WERI-Rb-1 (cell line): Measurements from ENCODE around the gene ATP5PD.

Experiments used
- DNase-seq: peaks from one replicate; pipeline ENCODE4 v3.0.0-alpha.2; 2020
- H3K27ac ChIP-seq: fragments of 250-450 bp; sonication (Bioruptor Pico); 2 replicates; pipeline ENCODE4 v1.5.1; 2020; ENCODE audit warnings: mild to moderate bottlenecking, moderate library complexity
- H3K27me3 ChIP-seq: fragments of 250-450 bp; sonication (Bioruptor Pico); 2 replicates; pipeline ENCODE4 v1.5.1; 2021; ENCODE audit warnings: mild to moderate bottlenecking, low read depth, moderate library complexity; ENCODE audit not compliant: insufficient read depth, severe bottlenecking
- H3K36me3 ChIP-seq: fragments of 250-450 bp; sonication (Bioruptor Pico); 2 replicates; pipeline ENCODE4 v1.5.1; 2020; ENCODE audit warnings: mild to moderate bottlenecking, moderate library complexity
- H3K4me3 ChIP-seq: 2 replicates; pipeline ENCODE4 v1.5.1; 2011; ENCODE audit warnings: low read depth, mild to moderate bottlenecking, control low read depth, low read length
- H3K9me3 ChIP-seq: fragments of 250-450 bp; sonication (Bioruptor Pico); 2 replicates; pipeline ENCODE4 v1.5.1; 2021; ENCODE audit warnings: mild to moderate bottlenecking, moderate library complexity; ENCODE audit not compliant: severe bottlenecking
- CTCF ChIP-seq: IDR thresholded peaks from 2 replicates; pipeline ENCODE4 v1.5.1; 2011; ENCODE audit warnings: low read depth, mild to moderate bottlenecking, control low read depth, inconsistent platforms, low read length

ATP5PD gene

DNA sequence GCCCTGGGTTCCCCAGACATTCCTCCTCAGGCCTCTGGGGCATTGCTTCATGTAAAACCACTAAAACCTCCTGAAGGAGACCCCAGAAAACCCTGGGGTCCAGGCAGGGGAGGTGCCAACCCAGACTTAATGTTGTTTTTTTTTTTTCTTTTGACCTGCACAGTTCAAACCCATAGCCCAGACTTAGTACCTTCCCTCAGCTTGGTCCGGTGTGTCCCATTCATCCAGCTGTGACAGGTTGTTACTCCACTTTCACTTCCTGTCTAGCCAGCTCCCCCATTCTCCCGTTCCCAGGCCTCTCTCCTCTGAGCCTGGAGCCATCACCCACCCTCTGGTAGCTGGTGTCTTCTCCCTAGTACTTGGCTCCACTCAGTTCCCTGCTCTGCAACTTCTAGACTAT, 54.5 kb downstream of the ATP5PD start:
- TF ChIP-seq CTCF, result no peak
- Histone ChIP-seq H3K9me3 (no peaks in the 10 kb centered on the region), H3K27me3 (no peaks in the 10 kb centered on the region), H3K27ac (no peak overlapping the region), H3K36me3 (peaks cover 3% of the 10 kb centered on the region), H3K4me3 (no peak overlapping the region)
- no peak for DNase-seq

DNA sequence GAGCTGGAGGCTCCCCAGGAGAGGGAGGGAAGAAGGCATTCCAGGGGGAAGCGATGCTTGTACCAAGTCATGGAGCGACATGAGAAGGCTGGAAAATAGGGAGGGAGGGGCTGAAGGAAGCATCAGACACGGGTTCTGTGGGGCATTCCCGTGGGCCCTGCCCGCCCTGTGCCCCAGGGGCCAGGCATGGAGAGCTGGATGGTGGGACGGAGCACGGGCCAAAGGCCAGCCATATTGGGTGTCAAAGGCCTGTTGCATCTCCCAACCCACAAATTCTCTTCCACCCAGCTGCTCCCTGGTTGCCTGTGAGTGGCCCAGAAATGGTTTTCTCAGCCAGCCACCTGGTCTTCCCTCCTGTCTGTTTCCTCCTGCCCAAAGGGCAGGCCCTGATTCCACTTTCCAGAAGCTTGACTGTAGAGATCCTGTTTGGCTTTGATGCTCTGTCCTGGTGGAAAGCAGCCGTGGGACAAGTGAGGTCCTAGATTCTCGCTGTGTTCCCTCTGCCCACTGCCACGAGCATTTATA, 56.1 kb downstream of the ATP5PD start:
- no peaks in the 10 kb centered on the region for H3K27me3 ChIP-seq
- no peak overlapping the region for H3K4me3 ChIP-seq
- peaks cover 3% of the 10 kb centered on the region for H3K36me3 ChIP-seq
- H3K27ac ChIP-seq, result no peak overlapping the region
- DNase-seq, result no peak
- H3K9me3 ChIP-seq, result no peaks in the 10 kb centered on the region
- TF ChIP-seq CTCF, result no peak
